ENCODE results near the gene GCGR.

GRCh38 chr17:81859906-81860755, 56.2 kb downstream of the GCGR start, which contains the start of gene P4HB:
- no peak for TF ChIP-seq ZNF48 (tag by site-specific recombination; IDR thresholded peaks at IDR 0.05)
- TF ChIP-seq, protein P1, sequence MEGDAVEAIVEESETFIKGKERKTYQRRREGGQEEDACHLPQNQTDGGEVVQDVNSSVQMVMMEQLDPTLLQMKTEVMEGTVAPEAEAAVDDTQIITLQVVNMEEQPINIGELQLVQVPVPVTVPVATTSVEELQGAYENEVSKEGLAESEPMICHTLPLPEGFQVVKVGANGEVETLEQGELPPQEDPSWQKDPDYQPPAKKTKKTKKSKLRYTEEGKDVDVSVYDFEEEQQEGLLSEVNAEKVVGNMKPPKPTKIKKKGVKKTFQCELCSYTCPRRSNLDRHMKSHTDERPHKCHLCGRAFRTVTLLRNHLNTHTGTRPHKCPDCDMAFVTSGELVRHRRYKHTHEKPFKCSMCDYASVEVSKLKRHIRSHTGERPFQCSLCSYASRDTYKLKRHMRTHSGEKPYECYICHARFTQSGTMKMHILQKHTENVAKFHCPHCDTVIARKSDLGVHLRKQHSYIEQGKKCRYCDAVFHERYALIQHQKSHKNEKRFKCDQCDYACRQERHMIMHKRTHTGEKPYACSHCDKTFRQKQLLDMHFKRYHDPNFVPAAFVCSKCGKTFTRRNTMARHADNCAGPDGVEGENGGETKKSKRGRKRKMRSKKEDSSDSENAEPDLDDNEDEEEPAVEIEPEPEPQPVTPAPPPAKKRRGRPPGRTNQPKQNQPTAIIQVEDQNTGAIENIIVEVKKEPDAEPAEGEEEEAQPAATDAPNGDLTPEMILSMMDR (tag by site-specific recombination; IDR thresholded peaks at IDR 0.05), result no peak
- TF ChIP-seq RBAK (tag by site-specific recombination; IDR thresholded peaks at IDR 0.05), result no peak
- no peak for TF ChIP-seq ZBTB7A (tag by site-specific recombination; IDR thresholded peaks at IDR 0.05; ENCODE audit: low read depth)
- no peak for TF ChIP-seq ZNF777 (tag by site-specific recombination; IDR thresholded peaks at IDR 0.05; ENCODE audit: borderline replicate concordance)
- no peak for TF ChIP-seq ZNF350 (tag by site-specific recombination; IDR thresholded peaks at IDR 0.05)
